ENCODE measurements around the gene NTRK3. TPM values are rescaled to one million over a fixed set of nuclear protein-coding genes. Genes with fewer than 3 reads are reported as not detected.

The NTRK3 gene
- total and polyA plus RNA-seq, 2 donors (not counting 3 experiments of a cell fraction or from before 2014, with no cell fraction given), result not detected

- H2AFZ ChIP-seq (ENCODE audit: low read depth, low read length), result no peak overlapping the region
- dilution Hi-C loops (cut with MboI; ENCODE audit: extremely low pct_ligation_motif_present, low sequenced_read_pairs), result no loop called here
- H3K4me2 ChIP-seq (ENCODE audit: insufficient read depth, low read length), result no peak overlapping the region
- H3K9ac ChIP-seq (replicated peaks; ENCODE audit: extremely low read depth, insufficient read depth, low read length), result no peak overlapping the region
- ChIA-PET CTCF (no interaction called here), POLR2A (no interaction called here)
- no peaks in the 10 kb centered on the region for H3K4me1 ChIP-seq (ENCODE audit: control insufficient read depth, extremely low read depth, insufficient read depth, low read length)
- no peak overlapping the region for H3K4me3 ChIP-seq (replicated peaks in 1 of 3; ENCODE audit: insufficient read depth in 1 of 3, low read depth in 1 of 3, low read length in 3 of 3)
- no peak overlapping the region for H3K27ac ChIP-seq (ENCODE audit: insufficient read depth, low read depth, low read length)
- H3K36me3 ChIP-seq (ENCODE audit: control insufficient read depth in 2 of 2, extremely low read depth in 1 of 2, insufficient read depth in 2 of 2, low read length in 2 of 2), result no peaks in the 10 kb centered on the region
- intact Hi-C loops (cut with micrococcal nuclease), result no loop called here
- DNase-seq (ENCODE audit: low read depth, low spot score) (no peak), FAIRE-seq (no peak)
- H3K9me3 ChIP-seq (replicated peaks; ENCODE audit: control insufficient read depth, insufficient read depth, low read length), result peaks cover 3% of the 10 kb centered on the region
- H3K79me2 ChIP-seq (ENCODE audit: control insufficient read depth, insufficient read depth, low read length), result no peaks in the 10 kb centered on the region
- H3K9me1 ChIP-seq (replicated peaks; ENCODE audit: control insufficient read depth, extremely low read depth, insufficient read depth, low read length), result no peaks in the 10 kb centered on the region
- H4K20me1 ChIP-seq (replicated peaks; ENCODE audit: control insufficient read depth, extremely low read depth, insufficient read depth, low read length), result no peaks in the 10 kb centered on the region
- TF ChIP-seq POLR2A (IDR thresholded peaks at IDR 0.05; ENCODE audit: low read depth, low read length), result no peak
- TF ChIP-seq POLR2AphosphoS5 (IDR thresholded peaks at IDR 0.05; ENCODE audit: insufficient read depth, low read depth, low read length), result no peak
- TF ChIP-seq, protein P1, sequence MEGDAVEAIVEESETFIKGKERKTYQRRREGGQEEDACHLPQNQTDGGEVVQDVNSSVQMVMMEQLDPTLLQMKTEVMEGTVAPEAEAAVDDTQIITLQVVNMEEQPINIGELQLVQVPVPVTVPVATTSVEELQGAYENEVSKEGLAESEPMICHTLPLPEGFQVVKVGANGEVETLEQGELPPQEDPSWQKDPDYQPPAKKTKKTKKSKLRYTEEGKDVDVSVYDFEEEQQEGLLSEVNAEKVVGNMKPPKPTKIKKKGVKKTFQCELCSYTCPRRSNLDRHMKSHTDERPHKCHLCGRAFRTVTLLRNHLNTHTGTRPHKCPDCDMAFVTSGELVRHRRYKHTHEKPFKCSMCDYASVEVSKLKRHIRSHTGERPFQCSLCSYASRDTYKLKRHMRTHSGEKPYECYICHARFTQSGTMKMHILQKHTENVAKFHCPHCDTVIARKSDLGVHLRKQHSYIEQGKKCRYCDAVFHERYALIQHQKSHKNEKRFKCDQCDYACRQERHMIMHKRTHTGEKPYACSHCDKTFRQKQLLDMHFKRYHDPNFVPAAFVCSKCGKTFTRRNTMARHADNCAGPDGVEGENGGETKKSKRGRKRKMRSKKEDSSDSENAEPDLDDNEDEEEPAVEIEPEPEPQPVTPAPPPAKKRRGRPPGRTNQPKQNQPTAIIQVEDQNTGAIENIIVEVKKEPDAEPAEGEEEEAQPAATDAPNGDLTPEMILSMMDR (IDR thresholded peaks at IDR 0.05; ENCODE audit: extremely low read depth in 1 of 2, insufficient read depth in 1 of 2, low read depth in 1 of 2, low read length in 2 of 2), result no peak
- no peak for TF ChIP-seq FOS (IDR thresholded peaks at IDR 0.05; ENCODE audit: borderline replicate concordance, insufficient read depth, low read length)
- no peak for TF ChIP-seq GATA2 (IDR thresholded peaks at IDR 0.05; ENCODE audit: insufficient read depth, insufficient read length, low read depth, low read length)
- no peak for TF ChIP-seq JUN (IDR thresholded peaks at IDR 0.05; ENCODE audit: borderline replicate concordance, insufficient read depth, insufficient read length, low read depth)
- no peak for TF ChIP-seq MYC (IDR thresholded peaks at IDR 0.05; ENCODE audit: low read depth, low read length)
- TF ChIP-seq EZH2 (IDR thresholded peaks at IDR 0.05; ENCODE audit: borderline replicate concordance, low read depth, low read length, severe bottlenecking), result no peak
- no peaks in the 10 kb centered on the region for H3K27me3 ChIP-seq (ENCODE audit: control insufficient read depth in 2 of 2, insufficient read depth in 2 of 2, low read length in 2 of 2)
- no TSS peak for BruUV-seq (replicated peaks)
Measured at GRCh38 chr15:87866961-87867360, 389.6 kb downstream of the NTRK3 start.

All from endothelial cell of umbilical vein (primary cell).